SW 1271 (cell line): ENCODE measurements around the gene MYCBP2.

Source experiments
- DNase-seq, 2 experiments: peaks; one replicate each; lab custom pipeline; 2025; lab: John Stamatoyannopoulos, UW

The MYCBP2 gene

GRCh38 chr13:77093735-77094134, 233.2 kb downstream of the MYCBP2 start:
- DNase-seq: no peak

- DNase-seq: no peak
Measured at GRCh38 chr13:77084755-77085154, 242.1 kb downstream of the MYCBP2 start.

- DNase-seq: no peak
Measured at GRCh38 chr13:77079902-77080413, 246.9 kb downstream of the MYCBP2 start.

DNA sequence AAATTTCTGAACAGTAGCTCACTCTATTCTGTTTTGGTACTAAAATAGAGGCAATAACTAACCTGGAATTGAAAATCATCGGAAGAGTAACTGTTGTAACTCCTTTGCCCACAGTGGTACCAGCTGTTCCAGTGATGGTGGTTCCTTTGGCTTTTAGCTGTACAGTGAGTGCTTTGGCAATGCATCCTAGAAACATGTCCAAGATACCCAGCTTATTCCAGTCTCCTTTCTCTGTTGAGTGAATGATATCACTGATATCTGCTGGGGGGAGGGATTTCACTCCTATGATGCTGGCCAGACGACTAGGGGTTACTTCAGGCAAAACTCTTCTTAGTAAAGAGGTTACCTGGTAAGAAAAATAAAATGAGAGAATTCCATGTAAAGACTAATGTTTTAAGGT, 259.4 kb downstream of the MYCBP2 start:
- DNase-seq: no peak

DNA sequence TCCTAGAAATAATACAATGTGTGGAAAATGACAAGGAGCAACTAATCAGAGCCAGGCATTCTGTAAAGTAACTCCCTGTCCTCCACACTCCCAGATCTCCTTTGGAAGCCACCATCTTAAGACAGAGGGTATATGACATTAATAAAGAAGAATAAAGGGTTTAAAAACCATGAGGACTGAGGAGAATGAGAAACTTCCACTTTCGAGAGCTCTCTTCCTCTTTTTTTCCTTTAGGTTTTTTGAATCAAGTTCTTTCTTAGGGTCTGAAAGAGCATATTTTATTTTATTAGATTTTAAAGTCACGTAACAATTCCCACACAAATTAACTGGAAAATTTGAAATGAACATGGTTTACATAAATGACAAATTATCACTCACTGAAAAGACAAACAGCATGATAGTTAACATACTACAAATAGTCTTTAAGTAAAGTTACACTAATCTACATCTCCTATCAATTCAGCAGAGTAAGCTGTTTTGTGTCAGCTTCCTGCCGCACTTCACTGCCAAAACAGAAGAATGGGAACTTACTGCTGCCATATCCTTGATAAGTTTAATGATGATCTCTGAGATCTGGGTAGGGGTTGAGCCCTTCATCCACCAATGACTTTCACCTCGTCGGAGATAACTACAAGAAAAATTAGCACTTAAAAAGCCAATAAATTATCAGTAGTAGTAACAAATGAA, 261.3 kb downstream of the MYCBP2 start:
- DNase-seq: no peak

DNA sequence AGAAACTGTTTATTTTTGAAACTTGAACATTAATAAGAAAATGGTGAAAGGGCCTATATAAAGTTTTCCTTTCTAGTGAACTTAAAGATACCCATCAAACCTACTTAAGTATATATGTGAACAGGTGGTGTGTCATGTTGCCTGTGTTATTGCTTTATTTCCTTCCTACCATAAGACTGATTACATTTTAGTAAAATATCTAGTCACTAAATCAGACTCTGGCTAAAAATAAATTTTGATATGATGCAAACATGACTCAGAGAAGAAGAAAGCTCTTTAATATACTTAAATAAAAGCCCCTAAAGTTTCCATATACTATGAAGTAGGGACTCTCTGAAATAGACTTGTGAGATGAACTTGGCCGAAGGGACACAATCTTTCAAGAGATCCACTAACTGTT, 264.8 kb downstream of the MYCBP2 start:
- no peak for DNase-seq

DNA sequence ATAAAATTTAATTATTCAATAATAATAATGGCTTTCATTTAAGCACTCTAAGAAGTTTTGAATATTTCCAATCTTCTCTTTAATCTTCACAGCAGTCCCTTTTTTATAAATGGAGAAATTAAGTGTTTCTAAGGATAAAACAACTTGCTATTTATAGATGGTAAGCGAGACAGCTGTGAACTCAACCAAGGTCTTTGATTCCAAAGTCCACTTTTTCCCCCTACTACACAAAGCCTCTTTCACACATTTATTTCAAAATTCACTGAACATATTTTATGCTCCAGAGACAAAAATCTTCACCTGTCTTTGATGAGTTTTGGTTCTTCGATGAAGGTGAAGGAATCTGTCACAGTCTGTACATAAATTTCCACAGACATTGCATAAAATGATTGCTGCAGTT, 265.5 kb downstream of the MYCBP2 start:
- DNase-seq: no peak

DNA sequence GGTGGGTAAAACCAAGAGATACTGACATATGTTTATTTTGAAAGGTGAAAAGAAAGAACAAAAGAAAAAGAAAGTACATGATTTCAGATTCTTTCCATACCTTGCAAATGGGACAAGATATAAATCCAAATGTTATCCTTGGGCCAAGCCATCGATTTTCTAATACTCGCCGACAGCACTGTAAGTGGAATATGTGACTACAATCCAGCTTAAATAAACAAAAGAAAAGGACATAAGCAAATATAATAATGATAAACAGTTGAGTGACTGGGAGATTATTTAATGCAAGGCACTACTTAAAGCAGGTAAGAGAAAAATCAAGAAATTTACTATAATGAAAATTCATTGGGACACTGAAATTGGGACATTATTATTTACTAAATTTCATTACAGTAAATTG, 270.0 kb downstream of the MYCBP2 start:
- DNase-seq: no peak

GRCh38 chr13:77056382-77056781, 270.5 kb downstream of the MYCBP2 start:
- no peak for DNase-seq

- no peak for DNase-seq
Measured at GRCh38 chr13:77055158-77055557, 271.7 kb downstream of the MYCBP2 start.

DNA sequence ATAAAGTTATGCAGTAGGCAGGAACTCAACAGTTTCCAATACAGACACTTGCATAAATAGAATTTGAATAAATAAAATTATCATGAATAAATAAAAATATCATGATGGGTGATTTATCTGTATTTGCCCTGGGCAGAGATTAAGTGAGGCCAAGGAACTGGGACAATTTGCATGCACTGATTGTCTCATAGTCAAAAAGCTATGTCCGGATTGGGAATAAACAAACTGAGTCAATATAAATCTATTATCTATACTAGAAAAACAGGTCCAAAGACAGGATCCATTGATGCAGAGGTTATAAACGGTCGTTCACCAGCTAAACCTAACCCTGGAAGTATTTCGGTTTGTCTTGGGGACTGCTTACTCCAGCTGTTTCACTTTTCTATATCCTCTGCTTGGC, 273.7 kb downstream of the MYCBP2 start:
- DNase-seq: no peak

GRCh38 chr13:77048681-77049080, 278.2 kb downstream of the MYCBP2 start:
- DNase-seq: no peak

GRCh38 chr13:77047649-77048343, 279.1 kb downstream of the MYCBP2 start:
- DNase-seq: no peak

DNA sequence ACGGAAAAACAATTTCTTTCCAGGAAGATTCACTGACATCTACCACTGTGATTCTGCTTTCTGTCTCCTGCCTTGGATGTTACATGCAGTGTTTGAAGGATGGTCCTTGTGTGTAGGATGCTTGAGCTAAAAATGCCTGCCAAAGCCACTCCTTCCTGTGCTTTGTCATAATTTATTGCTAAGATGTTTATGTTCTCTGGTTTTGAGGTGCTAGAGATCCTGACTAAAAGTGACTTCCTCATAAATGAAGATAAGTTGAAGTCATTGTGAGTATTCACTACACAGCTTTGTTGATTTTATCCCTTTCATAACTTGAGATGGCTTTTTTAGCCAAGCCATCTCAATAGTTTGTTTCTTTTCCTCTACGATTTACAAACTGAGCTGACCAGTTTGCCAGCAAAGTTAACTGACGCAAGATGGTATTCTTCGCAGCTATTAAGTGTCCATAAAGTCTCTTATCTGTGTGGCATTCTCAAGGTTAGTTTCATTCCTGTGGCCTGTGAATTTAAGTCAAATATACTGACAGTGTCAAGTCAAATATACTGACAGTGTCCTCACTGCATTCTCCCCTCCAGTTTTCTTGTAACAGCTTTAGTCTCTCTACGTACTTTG, 284.2 kb downstream of the MYCBP2 start:
- DNase-seq: no peak

GRCh38 chr13:77040835-77041234, 286.1 kb downstream of the MYCBP2 start:
- no peak for DNase-seq

GRCh38 chr13:77040076-77040475, 286.8 kb downstream of the MYCBP2 start:
- DNase-seq: no peak

- DNase-seq: no peak
Measured at GRCh38 chr13:77038907-77039480, 287.9 kb downstream of the MYCBP2 start.

GRCh38 chr13:77036279-77036678, 290.6 kb downstream of the MYCBP2 start:
- DNase-seq: no peak

DNA sequence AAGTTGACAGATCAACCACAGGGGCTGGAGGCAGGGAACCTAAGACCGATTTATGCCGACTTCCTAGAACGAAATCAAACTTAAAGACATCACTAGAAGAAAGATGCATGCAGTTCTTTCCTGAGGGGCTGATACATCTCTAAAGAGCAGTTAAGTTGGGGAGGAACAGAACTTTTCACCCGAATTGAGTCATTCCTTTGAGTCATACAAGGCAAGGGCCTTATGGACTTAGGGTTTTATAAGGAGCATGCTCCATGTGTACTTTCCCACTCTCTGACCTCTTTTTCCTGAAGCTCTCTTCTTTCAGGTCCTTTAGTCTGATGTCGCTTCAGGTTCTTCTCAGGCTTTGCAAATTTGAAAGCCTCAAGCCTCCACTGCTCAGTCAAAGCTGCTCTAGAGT, 292.0 kb downstream of the MYCBP2 start:
- DNase-seq: no peak

DNA sequence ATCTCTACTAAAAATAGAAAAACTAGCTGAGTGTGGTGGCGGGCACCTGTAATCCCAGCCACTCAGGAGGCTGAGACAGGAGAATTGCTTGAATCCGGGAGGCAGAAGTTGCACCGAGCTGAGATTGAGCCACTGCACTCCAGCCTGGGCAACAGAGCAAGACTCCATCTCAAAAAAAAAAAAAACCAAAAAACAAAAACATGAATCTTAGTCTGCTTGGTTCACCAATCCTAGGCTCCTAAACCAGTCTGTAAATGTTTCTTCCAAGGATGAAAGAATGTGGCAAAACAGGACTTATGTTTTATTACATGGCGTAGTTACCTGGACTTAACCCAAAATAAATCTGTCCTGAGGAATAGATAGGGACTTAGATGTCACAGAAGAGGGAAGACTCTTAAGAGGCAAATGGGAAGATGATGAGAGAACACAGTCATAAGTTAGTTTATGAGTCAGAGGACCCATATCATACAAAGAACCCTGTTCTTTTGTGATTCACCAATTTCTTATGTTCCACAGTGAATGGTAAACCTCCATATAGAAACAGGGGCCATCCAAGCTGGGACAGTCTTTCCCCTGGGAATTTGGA, 293.1 kb downstream of the MYCBP2 start:
- no peak for DNase-seq

DNA sequence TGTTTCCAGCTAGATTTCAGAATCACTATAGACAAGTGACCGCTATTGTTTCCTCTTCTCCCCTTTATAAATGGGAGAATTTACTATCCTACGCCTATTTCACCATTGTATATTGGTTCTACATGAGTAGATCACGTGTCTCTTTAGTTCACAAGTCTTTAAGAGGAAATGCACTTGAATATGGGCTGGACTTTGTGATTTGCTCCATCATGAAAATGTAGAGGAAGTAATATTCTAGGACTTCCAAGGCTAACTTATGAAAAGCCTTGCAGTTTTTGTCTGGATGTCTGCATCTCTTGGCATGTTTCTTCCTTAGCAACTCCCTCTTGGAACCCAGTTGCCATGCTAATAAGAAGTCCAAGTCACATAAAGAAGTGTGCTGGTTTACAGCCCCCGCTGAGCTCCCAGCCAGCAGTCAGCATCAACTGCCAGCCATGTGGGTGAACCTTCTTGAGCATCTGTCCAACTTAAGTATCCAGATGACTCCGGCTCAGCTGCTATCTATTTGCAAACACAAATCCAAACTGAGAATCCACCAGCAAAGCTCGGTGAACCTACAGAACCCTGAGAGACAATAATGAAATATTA, 295.1 kb downstream of the MYCBP2 start:
- DNase-seq: no peak

- no peak for DNase-seq
Measured at GRCh38 chr13:77029436-77029835, 297.5 kb downstream of the MYCBP2 start.
